ENCODE results near the gene AKAP13. TPM values are rescaled to one million over a fixed set of nuclear protein-coding genes. Genes with fewer than 3 reads are reported as not detected.

The AKAP13 gene, protein sequence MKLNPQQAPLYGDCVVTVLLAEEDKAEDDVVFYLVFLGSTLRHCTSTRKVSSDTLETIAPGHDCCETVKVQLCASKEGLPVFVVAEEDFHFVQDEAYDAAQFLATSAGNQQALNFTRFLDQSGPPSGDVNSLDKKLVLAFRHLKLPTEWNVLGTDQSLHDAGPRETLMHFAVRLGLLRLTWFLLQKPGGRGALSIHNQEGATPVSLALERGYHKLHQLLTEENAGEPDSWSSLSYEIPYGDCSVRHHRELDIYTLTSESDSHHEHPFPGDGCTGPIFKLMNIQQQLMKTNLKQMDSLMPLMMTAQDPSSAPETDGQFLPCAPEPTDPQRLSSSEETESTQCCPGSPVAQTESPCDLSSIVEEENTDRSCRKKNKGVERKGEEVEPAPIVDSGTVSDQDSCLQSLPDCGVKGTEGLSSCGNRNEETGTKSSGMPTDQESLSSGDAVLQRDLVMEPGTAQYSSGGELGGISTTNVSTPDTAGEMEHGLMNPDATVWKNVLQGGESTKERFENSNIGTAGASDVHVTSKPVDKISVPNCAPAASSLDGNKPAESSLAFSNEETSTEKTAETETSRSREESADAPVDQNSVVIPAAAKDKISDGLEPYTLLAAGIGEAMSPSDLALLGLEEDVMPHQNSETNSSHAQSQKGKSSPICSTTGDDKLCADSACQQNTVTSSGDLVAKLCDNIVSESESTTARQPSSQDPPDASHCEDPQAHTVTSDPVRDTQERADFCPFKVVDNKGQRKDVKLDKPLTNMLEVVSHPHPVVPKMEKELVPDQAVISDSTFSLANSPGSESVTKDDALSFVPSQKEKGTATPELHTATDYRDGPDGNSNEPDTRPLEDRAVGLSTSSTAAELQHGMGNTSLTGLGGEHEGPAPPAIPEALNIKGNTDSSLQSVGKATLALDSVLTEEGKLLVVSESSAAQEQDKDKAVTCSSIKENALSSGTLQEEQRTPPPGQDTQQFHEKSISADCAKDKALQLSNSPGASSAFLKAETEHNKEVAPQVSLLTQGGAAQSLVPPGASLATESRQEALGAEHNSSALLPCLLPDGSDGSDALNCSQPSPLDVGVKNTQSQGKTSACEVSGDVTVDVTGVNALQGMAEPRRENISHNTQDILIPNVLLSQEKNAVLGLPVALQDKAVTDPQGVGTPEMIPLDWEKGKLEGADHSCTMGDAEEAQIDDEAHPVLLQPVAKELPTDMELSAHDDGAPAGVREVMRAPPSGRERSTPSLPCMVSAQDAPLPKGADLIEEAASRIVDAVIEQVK (N-terminal part only)
- total RNA-seq = 100 to 1,000 TPM; 106 to 113 TPM

DNA sequence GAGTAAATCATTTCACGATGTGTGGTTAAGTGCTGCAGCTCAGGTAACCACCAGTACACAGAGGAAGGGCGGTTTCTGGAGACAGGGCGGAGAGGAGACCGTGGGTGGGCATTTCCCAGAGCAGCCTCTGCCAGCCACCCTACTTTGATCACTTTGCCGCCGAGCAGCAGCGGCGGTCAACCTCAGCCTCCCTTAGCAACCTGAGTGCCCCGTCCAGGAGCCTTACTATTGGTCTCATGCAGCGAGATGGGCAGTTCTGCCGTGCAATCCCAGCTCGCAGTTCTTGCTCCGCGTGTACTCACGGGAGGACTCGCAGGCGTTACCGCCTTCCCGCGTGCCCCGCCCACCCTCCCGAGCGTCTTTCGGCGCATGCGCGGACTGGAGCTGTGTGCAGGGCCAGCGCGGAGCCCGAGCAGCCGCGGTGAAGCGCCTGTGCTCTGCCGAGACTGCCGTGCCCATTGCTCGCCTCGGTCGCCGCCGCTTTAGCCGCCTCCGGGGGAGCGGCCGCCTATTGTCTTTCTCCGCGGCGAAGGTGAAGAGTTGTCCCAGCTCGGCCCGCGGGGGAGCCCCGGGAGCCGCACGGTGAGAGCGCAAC lies at the start of gene AKAP13:
Gene AKAP13 (plus strand): TSS at position 387 of the 595 bp plus-strand sequence. CDS start 105,118 bp downstream, outside the sequence.
- Mint-ChIP-seq H3K36me3 (peaks cover 4% of the 10 kb centered on the region), H3K4me3 (peak within 1 kb of the TSS; percentile 85), H3K4me1 (ENCODE audit: low read depth) (peaks cover 53% of the 10 kb centered on the region), H3K9me3 (no peaks in the 10 kb centered on the region), H3K27me3 (no peaks in the 10 kb centered on the region), H3K27ac (peak within 1 kb of the TSS; percentile 90)
- ChIA-PET CTCF (interaction anchor here (0.9 to 2.2 kb wide), 6 partner anchors 22 to 84 kb away, joined by 3 to 23 read pairs (median 4); no protein-coding TSS in a partner anchor), POLR2A (interaction anchor here (0.8 to 3.0 kb wide), 10 partner anchors 22 to 399 kb away, joined by 3 to 19 read pairs (median 6); no protein-coding TSS in a partner anchor)
- peak; percentile 98 for DNase-seq
- intact Hi-C loops (cut with micrococcal nuclease) = loop anchor here (1.0 to 10.0 kb wide), 5 partner anchors 22 to 414 kb away; partner anchors contain the start of genes KLHL25 and PDE8A

DNA sequence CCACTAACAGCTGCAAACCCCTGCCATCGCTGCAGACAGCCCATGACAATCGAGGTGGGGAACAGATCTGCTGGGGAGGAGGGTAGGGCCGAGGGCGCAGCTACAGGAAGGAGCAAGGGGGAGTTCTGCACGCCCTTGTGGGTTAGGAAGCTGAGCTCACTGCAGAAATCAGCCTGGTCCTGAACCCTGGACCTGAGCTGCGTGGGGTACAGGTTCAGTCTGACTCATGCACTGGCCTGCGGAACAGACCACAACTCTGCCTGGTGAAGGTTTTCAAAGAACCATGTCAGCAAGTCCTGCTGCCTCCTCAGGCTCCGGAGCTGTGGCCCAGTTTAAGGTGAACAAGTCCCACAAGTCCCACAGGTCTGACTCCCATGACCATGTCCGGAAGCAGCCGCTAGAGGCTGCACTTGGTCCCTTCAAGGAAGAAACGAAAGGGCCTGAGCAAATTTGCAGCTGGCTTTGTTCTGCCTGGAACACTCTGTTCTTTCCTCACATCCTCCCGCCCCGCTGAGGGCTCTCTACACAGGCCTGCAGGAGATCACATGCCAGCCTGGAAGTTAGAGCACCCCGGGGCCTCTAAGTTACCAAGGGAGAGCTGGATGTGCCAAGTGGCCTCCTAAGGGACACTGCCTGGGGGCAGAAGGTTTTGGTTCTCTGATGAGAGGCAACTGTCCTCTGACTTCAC lies 49.4 kb upstream of the AKAP13 start:
- intact Hi-C loops (cut with micrococcal nuclease) = loop anchor here (1.0 to 5.0 kb wide), 8 partner anchors 14 to 250 kb away; no protein-coding TSS in a partner anchor
- peaks cover 5% of the 10 kb centered on the region for H3K9me3 Mint-ChIP-seq
- ChIA-PET POLR2A (interaction anchor here (0.7 to 1.9 kb wide), 11 partner anchors 13 to 316 kb away, joined by 3 to 9 read pairs (median 6); partner anchors contain the start of gene AKAP13), CTCF (interaction anchor here (0.7 to 4.2 kb wide), 42 partner anchors 9 to 509 kb away, joined by 3 to 65 read pairs (median 4); partner anchors contain the start of gene AKAP13)
- H3K36me3 Mint-ChIP-seq = peaks cover 5% of the 10 kb centered on the region
- DNase-seq = peak; percentile 90
- H3K27ac Mint-ChIP-seq = peak overlapping the region; percentile 77
- H3K27me3 Mint-ChIP-seq = no peaks in the 10 kb centered on the region
- peaks cover 38% of the 10 kb centered on the region for H3K4me1 Mint-ChIP-seq (ENCODE audit: low read depth)
- H3K4me3 Mint-ChIP-seq = peak overlapping the region; percentile 82

DNA sequence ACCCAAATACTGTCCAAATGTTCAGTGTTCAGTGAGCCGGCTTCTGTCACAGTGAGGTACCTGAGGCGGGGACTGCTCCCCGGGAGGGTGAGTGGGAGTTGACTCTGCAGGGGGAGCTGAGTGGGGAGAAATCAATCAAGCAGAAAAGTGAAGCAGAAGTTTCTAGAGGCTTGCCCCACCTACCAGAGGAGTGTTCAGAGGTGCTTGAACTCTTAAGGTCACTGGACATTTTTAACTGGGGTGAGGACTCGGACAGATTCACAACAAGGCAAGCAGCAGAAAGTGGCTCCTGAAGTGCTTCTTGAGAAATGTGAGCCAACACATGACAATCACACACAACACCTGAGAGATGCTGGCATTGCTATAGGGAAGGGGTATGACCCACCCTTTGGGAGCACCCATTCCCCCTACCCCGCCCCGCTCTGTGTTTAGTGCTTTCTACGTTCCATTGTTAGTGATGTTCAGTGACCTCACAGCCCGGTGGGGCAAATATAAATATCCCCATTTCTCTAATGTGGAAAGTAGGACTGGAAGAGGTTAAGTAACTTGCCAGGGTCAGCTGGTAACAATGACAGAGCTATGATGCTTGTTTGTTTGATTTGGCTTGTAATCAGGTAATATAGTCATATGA lies 48.6 kb upstream of the AKAP13 start:
- Mint-ChIP-seq H3K36me3 (peaks cover 5% of the 10 kb centered on the region), H3K9me3 (peaks cover 5% of the 10 kb centered on the region), H3K4me1 (ENCODE audit: low read depth) (peaks cover 38% of the 10 kb centered on the region), H3K27me3 (no peaks in the 10 kb centered on the region), H3K4me3 (peak overlapping the region; percentile 82), H3K27ac (peak overlapping the region; percentile 77)
- ChIA-PET POLR2A (interaction anchor here (0.9 to 1.9 kb wide), 7 partner anchors 13 to 84 kb away, joined by 3 to 9 read pairs (median 6); partner anchors contain the start of gene AKAP13), CTCF (interaction anchor here (0.7 to 4.2 kb wide), 31 partner anchors 8 to 508 kb away, joined by 3 to 65 read pairs (median 5); partner anchors contain the start of gene AKAP13)
- intact Hi-C loops (cut with micrococcal nuclease) = loop anchor here (1.0 to 5.0 kb wide), 8 partner anchors 15 to 250 kb away; no protein-coding TSS in a partner anchor
- DNase-seq = no peak

DNA sequence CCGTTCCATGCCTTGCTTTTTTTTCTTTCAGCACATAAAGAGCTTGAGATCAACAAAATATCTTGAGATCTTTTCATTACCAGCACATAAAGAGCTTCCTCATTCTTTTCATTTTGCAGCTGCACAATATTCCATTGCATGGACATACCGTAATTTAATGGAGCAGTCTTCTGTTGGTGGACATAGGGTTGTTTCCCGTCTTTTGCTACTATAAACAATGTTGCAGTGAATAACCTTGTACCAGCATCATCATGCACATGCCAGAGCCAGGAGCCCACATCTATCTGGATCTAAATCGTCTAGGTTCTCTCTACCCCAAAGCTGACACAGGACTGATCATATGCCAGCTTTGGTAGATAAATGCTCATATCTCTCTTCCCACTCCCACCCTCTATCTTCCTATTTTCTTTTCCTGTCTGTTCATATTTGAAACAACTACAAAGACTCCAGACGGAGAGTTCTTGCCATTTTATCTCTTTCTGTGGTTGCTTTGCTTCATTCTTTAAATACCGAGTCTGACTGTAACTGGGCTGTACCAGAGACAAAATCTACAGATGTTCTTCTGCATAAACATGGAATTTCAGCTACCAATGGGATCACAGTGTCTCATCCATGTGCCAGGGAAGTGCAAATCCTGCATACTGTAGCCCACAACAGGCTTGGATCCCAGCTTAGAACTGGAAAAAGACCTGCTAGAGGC lies 47.1 kb upstream of the AKAP13 start:
- peaks cover 5% of the 10 kb centered on the region for H3K9me3 Mint-ChIP-seq
- CTCF ChIA-PET = interaction anchor here (0.6 to 4.2 kb wide), 4 partner anchors 16 to 358 kb away, joined by 3 to 41 read pairs (median 3); no protein-coding TSS in a partner anchor
- peaks cover 5% of the 10 kb centered on the region for H3K36me3 Mint-ChIP-seq
- H3K27ac Mint-ChIP-seq = no peak overlapping the region
- DNase-seq = no peak
- H3K4me1 Mint-ChIP-seq (ENCODE audit: low read depth) = peaks cover 38% of the 10 kb centered on the region
- no peaks in the 10 kb centered on the region for H3K27me3 Mint-ChIP-seq
- no peak overlapping the region for H3K4me3 Mint-ChIP-seq
- POLR2A ChIA-PET = no interaction called here
- intact Hi-C loops (cut with micrococcal nuclease) = loop anchor here (5.0 kb wide), 1 partner anchor 109 kb away; no protein-coding TSS in a partner anchor

DNA sequence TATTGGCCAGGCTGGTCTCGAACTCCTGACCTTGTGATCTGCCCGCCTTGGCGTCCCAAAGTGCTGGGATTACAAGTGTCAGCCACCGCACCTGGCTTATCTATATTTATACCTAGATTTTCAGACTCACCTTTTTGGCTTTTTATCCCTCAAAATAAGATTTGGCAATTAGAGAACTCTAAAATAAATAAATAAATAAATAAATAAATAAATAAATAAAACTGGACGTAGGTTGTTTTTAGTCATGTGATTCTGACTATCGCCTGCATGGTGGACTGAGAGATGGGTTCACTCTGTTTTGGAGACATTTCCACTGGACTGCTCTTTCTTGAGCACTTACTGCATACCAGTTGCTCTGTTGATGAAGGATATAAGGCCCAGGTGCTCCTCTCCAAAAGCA lies 46.2 kb upstream of the AKAP13 start:
- Mint-ChIP-seq H3K4me3 (no peak overlapping the region), H3K27ac (no peak overlapping the region), H3K27me3 (no peaks in the 10 kb centered on the region), H3K4me1 (ENCODE audit: low read depth) (peaks cover 32% of the 10 kb centered on the region), H3K9me3 (peaks cover 5% of the 10 kb centered on the region), H3K36me3 (peaks cover 5% of the 10 kb centered on the region)
- no peak for DNase-seq
- CTCF ChIA-PET = interaction anchor here (1.6 kb wide), 1 partner anchor 38 kb away, joined by 3 read pairs; no protein-coding TSS in a partner anchor
- intact Hi-C loops (cut with micrococcal nuclease) = loop anchor here (5.0 kb wide), 1 partner anchor 108 kb away; no protein-coding TSS in a partner anchor
- POLR2A ChIA-PET = no interaction called here

DNA sequence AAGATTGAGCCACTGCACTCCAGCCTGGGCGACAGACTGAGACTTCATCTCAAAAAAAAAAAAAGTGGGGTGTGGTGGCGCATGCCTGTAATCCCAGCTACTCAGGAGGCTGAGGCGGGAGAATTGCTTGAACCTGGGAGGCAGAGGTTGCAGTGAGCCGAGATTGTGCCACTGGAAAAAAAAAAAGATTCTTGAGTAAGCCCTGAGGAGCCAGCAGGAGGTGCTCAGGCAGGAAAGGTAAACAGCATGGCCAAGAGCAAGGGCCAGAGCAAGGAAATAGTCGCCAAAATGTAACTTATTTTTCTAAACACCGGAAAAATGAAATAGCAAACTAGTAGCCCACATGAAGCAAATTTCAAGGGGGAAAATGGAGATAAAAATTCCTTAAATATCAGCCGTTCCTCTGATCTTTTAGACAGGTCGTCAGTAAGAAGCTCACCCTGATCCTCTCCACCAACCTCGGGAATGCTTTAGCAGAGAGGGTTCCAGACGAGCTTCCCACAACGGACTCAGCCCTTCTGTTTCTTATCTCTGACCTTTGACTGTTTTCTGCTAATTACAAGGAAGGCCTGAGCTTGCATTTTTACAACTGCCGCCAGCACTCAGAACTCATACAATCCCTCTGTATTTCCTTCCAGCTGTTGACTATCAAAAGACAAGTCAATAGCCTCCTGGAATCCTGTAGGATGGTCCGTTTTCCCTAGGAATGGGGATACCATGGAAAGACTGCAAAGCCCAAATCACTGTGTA lies 45.0 kb upstream of the AKAP13 start:
- POLR2A ChIA-PET = no interaction called here
- peaks cover 5% of the 10 kb centered on the region for H3K36me3 Mint-ChIP-seq
- no peak overlapping the region for H3K4me3 Mint-ChIP-seq
- no peak overlapping the region for H3K27ac Mint-ChIP-seq
- intact Hi-C loops (cut with micrococcal nuclease) = no loop called here
- peaks cover 22% of the 10 kb centered on the region for H3K4me1 Mint-ChIP-seq (ENCODE audit: low read depth)
- DNase-seq = no peak
- CTCF ChIA-PET = interaction anchor here (0.6 to 1.6 kb wide), 4 partner anchors 20 to 122 kb away, joined by 3 to 5 read pairs (median 3); no protein-coding TSS in a partner anchor
- peaks cover 5% of the 10 kb centered on the region for H3K9me3 Mint-ChIP-seq
- no peaks in the 10 kb centered on the region for H3K27me3 Mint-ChIP-seq

DNA sequence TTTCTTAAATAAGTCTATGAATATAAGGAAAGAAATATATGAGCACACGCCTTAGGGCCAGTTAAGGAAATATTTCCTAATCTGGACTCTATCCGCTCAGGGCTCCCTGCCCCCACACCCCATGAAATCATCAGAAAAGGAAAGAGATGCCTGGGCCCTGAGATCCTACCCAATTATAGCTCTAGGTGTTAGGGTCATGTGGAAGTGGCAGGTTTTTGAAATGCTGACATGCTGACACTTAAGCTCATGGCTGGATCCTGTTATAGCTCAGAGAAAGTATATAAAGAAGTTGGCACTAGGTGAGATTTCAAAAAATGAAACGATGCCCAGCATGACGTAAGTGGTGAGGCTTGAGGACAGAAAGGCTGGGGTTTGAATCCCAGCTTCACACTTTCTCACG lies 43.5 kb upstream of the AKAP13 start:
- Mint-ChIP-seq H3K36me3 (no peaks in the 10 kb centered on the region), H3K4me1 (ENCODE audit: low read depth) (peaks cover 7% of the 10 kb centered on the region), H3K27me3 (no peaks in the 10 kb centered on the region), H3K9me3 (no peaks in the 10 kb centered on the region), H3K4me3 (no peak overlapping the region), H3K27ac (no peak overlapping the region)
- no peak for DNase-seq
- ChIA-PET CTCF (interaction anchor here (1.3 kb wide), 1 partner anchor 76 kb away, joined by 5 read pairs; no protein-coding TSS in a partner anchor), POLR2A (no interaction called here)
- intact Hi-C loops (cut with micrococcal nuclease) = no loop called here

DNA sequence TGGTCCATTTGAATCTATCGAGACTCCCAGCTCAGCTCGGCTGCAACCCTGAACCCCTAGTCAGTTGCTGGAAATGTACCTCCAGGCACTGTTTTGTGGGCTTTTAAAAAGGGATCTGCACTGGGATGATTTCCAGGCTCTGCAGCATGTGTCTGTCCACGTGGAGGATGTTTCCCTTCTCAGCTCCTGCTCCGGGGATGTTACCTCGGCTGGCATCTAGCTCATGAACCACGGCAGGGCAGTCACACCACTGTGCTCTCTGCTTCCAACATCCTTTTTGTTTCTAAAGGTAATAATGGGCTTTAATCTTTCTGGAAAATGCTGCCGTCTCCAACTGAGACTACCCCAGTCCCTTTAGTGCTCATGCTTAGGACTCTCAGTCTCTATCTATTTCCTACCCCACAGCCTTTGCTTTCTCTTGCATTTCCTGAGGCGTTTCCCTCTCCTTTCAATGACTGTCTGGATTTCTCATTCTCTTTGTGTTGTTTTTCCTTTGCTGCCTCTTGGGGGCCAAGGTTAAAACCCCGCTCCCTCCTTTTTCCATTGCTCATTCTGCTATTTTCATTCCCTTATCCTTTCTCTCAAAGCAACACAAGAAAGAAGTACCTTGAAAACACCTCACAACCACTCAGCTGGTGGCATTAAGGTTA lies 42.9 kb upstream of the AKAP13 start:
- Mint-ChIP-seq H3K9me3 (no peaks in the 10 kb centered on the region), H3K27ac (no peak overlapping the region), H3K4me1 (ENCODE audit: low read depth) (peaks cover 4% of the 10 kb centered on the region), H3K4me3 (no peak overlapping the region), H3K27me3 (no peaks in the 10 kb centered on the region), H3K36me3 (no peaks in the 10 kb centered on the region)
- DNase-seq = no peak
- intact Hi-C loops (cut with micrococcal nuclease) = no loop called here
- ChIA-PET CTCF (interaction anchor here (0.9 kb wide), 1 partner anchor 221 kb away, joined by 3 read pairs; no protein-coding TSS in a partner anchor), POLR2A (no interaction called here)

DNA sequence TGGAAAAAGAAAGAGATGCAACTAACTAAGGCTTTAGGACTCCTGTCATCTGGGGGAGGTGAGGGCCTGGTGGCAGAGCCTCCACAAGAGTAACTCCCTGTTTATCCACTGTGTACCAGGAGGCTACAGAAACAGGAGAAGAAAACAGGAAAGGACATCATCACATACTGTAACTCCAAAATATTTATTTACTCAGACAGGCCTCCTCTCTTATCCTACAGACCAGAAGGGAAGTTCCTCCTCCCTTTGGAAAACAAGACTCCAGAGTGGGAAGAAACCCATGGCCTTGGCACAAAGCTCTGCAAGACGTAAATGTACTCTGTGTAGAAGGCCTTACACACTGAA lies 40.1 kb upstream of the AKAP13 start:
- no peak overlapping the region for H3K27ac Mint-ChIP-seq
- intact Hi-C loops (cut with micrococcal nuclease) = no loop called here
- H3K4me1 Mint-ChIP-seq (ENCODE audit: low read depth) = peaks cover 2% of the 10 kb centered on the region
- DNase-seq = no peak
- no peaks in the 10 kb centered on the region for H3K36me3 Mint-ChIP-seq
- no peak overlapping the region for H3K4me3 Mint-ChIP-seq
- no peaks in the 10 kb centered on the region for H3K9me3 Mint-ChIP-seq
- CTCF ChIA-PET = interaction anchor here (0.8 kb wide), 1 partner anchor 9 kb away, joined by 3 read pairs; no protein-coding TSS in a partner anchor
- POLR2A ChIA-PET = no interaction called here
- no peaks in the 10 kb centered on the region for H3K27me3 Mint-ChIP-seq

Data from activated CD4-positive, alpha-beta memory T cell treated with anti-CD3 and anti-CD28 coated beads for 36 hours (primary cell).